Gastrocnemius medialis (tissue), 4 donors: ENCODE measurements around the gene UGT1A3. TPM values are rescaled to one million over a fixed set of nuclear protein-coding genes. Genes with fewer than 3 reads are reported as not detected.

Source experiments
- ATAC-seq, 2 donors: fragments of 150-250 bp; one replicate each; pipeline ENCODE4 v1.9.1; 2016
- DNase-seq, 2 donors: peaks; one replicate each; pipeline ENCODE4 v3.0.0-alpha.2; 2019
- H3K27ac ChIP-seq, 4 donors: fragments of 200-600 bp; sonication (generic); 1 replicate in 1 of 4; 2 replicates in 3 of 4; pipeline ENCODE4 v1.5.1; 2016 to 2018; ENCODE audit warnings: mild to moderate bottlenecking in 2 of 4, moderate library complexity in 1 of 4
- H3K27me3 ChIP-seq, 3 donors: fragments of 200-600 bp; sonication (generic) in 2 of 3; 1 replicate in 1 of 3; 2 replicates in 2 of 3; pipeline versions ENCODE4 v1.5.1 to v1.6.0; 2016 to 2019; ENCODE audit warnings: mild to moderate bottlenecking in 1 of 3, moderate library complexity in 1 of 3
- H3K36me3 ChIP-seq, 2 donors: fragments of 200-600 bp; sonication (generic) in 1 of 2; one replicate each; pipeline ENCODE4 v1.5.1; 2017 to 2018
- H3K4me1 ChIP-seq, 2 donors: fragments of 200-600 bp; sonication (generic) in 1 of 2; one replicate each; pipeline ENCODE4 v1.5.1; 2016 to 2017; ENCODE audit warnings: mild to moderate bottlenecking in 2 of 2
- H3K4me3 ChIP-seq, 4 donors: fragments of 200-600 bp; sonication (generic) in 3 of 4; 1 replicate in 1 of 4; 2 replicates in 3 of 4; pipeline ENCODE4 v1.5.1; 2016 to 2019; ENCODE audit warnings: mild to moderate bottlenecking in 2 of 4
- H3K9me3 ChIP-seq, 3 donors: fragments of 200-600 bp; sonication (generic) in 2 of 3; 1 replicate in 1 of 3; 2 replicates in 2 of 3; pipeline ENCODE4 v1.5.1; 2016 to 2019
- POLR2A ChIP-seq, 2 donors: fragments of 450-650 bp; IDR thresholded peaks; one replicate each; pipeline ENCODE4 v1.6.1; 2017; ENCODE audit warnings: antibody characterized with exemption in 2 of 2, mild to moderate bottlenecking in 2 of 2, moderate library complexity in 2 of 2
- in situ Hi-C, 4 donors: fragments of 200-750 bp; cut with MboI; loops; one replicate each; pipeline versions ENCODE4 v1.15.0 to v1.8.0; 2017; ENCODE audit warnings: low sequenced_read_pairs in 4 of 4
- intact Hi-C: fragments of 100-400 bp; cut with DNase I; formaldehyde crosslinking; loops from one replicate; pipeline ENCODE4 v1.15.1; 2023; ENCODE audit warnings: low total_unique reads
- total RNA-seq, 4 donors: library from RNA; depleted of rRNA; stranded (reverse); fragments of >200 nt; gene quantifications; one replicate each; pipeline versions ENCODE4 v1.1.0 to v1.2.3, GENCODE V29; 2016
- TF ChIP-seq, protein P1 (sequence below), 5 experiments: fragments of 450-650 bp in 3 of 5; fragments of 200-600 bp in 2 of 5; sonication (generic) in 2 of 5; IDR thresholded peaks in 4 of 5; conservative IDR thresholded peaks in 1 of 5; 1 replicate in 4 of 5; 2 replicates in 1 of 5; pipeline ENCODE4 v1.5.1; 2016 to 2019; ENCODE audit warnings: antibody characterized with exemption in 5 of 5, mild to moderate bottlenecking in 3 of 5, moderate library complexity in 3 of 5

UGT1A3 gene
- total RNA-seq, 4 donors from 2014 or later: 0.16 TPM; not detected in 3

DNA sequence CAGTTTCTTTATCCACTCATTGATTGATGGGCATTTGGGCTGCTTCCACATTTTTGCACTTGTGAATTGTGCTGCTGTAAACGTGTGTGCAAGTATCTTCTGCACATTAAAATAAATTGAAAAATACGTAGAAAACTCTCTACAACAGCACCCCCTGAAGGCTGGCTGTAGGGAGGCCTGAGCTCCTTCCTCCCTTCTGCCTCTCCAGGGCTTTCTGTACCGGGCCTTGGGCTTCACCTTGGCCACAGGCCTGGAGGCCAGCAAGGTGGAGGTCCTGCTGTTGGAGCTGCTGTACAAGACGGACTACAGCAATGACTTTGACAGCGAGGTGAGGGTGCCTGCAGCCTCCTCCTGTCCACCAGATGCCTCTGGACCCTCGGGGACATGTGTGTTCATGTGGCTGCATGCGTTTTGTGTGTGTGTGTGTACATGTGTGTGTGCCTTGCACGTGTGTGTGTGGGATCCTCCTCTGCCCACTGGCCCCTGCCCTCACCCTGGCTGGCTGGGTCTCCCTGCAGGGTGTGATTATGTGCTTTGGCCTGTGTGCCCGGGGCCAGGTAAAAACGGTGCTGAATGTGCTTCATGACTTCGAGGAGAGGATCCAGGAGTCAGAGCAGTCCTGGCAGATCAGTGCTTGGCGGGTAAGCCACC lies 78.5 kb downstream of the UGT1A3 start:
- Histone ChIP-seq H3K9me3 (no peaks in the 10 kb centered on the region), H3K4me3 (no peak overlapping the region), H3K36me3 (no peaks in the 10 kb centered on the region), H3K27me3 (no peaks in the 10 kb centered on the region), H3K27ac (no peak overlapping the region), H3K4me1 (no peaks in the 10 kb centered on the region)
- ATAC-seq: no peak
- intact Hi-C loops (no loop called here), in situ Hi-C loops (no loop called here)
- TF ChIP-seq POLR2A (IDR thresholded peaks at IDR 0.05): no peak
- TF ChIP-seq, protein P1, sequence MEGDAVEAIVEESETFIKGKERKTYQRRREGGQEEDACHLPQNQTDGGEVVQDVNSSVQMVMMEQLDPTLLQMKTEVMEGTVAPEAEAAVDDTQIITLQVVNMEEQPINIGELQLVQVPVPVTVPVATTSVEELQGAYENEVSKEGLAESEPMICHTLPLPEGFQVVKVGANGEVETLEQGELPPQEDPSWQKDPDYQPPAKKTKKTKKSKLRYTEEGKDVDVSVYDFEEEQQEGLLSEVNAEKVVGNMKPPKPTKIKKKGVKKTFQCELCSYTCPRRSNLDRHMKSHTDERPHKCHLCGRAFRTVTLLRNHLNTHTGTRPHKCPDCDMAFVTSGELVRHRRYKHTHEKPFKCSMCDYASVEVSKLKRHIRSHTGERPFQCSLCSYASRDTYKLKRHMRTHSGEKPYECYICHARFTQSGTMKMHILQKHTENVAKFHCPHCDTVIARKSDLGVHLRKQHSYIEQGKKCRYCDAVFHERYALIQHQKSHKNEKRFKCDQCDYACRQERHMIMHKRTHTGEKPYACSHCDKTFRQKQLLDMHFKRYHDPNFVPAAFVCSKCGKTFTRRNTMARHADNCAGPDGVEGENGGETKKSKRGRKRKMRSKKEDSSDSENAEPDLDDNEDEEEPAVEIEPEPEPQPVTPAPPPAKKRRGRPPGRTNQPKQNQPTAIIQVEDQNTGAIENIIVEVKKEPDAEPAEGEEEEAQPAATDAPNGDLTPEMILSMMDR (IDR thresholded peaks at IDR 0.05 in 4 of 5, conservative IDR thresholded peaks at IDR 0.05 in 1 of 5): no peak
- no peak for DNase-seq

DNA sequence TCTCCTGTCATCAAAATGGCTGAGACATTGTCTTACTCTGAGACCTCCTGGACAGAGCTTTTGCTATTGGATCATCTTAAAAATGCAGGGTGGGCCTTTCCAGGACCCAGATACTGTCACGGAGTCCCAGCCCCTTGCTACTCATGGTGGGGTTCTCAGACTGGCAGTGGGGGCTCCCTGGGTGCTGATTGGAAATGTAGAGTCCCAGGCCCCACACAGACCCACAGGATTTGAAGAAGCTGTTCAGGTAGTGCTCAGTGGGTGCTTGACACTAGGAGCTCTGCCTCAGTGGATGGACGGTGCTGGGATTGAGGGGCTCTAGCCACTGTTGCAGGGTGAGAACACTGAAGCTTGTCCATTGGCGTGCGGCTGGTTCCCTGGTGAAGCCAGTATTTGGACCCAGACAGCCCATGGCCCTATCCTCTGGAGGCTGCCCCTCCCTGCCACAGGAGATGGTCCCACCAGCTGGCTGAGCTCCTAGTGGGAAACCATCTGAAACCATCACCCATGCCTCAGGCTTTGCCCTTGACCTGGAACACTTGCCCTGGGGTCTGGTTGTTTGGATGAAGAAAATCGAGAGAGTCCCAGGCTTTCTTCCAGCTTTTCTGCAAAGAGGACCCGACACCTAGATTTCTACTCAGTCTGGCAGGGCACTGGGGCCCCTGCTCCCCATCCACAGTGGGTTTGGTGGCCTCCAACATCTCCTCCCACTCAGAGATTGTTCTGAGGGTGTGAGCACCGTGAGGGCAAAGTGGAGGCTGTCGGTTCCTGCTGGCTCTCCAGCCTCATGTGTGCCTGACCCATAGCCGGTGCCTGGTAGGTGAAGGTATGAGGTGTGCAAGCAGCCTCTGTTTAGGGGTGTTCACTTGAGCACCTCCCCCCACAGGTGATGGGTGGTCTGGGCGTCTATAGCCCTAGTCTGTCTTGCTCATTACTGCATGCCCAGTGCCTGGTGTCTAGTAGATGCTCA lies 79.4 kb downstream of the UGT1A3 start:
- Histone ChIP-seq H3K36me3 (no peaks in the 10 kb centered on the region), H3K27ac (no peak overlapping the region), H3K27me3 (no peaks in the 10 kb centered on the region), H3K9me3 (no peaks in the 10 kb centered on the region), H3K4me3 (no peak overlapping the region), H3K4me1 (no peaks in the 10 kb centered on the region)
- DNase-seq (no peak), ATAC-seq (no peak)
- in situ Hi-C loops (no loop called here), intact Hi-C loops (no loop called here)
- TF ChIP-seq POLR2A (IDR thresholded peaks at IDR 0.05): no peak
- TF ChIP-seq, protein P1 (IDR thresholded peaks at IDR 0.05 in 4 of 5, conservative IDR thresholded peaks at IDR 0.05 in 1 of 5): no peak

DNA sequence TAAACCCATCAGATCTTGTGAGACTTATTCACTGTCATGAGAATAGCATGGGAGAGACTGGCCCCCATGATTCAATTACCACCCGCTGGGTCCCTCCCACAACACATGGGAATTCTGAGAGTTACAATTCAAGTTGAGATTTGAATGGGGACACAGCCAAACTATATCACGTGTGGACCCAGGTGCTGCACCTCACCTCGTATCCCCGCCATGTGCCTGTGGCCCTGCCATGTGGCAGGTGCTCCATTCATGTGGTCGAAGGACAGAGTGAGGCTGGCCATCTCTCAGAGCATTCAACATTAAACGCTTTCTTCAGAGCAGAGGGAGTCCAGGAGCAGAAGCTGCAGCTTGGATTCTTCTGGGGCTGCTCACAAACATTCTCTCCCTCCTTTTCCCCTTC lies 81.5 kb downstream of the UGT1A3 start:
- no peak overlapping the region for H3K4me3 ChIP-seq
- no peaks in the 10 kb centered on the region for H3K9me3 ChIP-seq
- ATAC-seq (no peak), DNase-seq (no peak)
- no peaks in the 10 kb centered on the region for H3K36me3 ChIP-seq
- H3K4me1 ChIP-seq: no peaks in the 10 kb centered on the region
- in situ Hi-C loops: no loop called here
- H3K27ac ChIP-seq: no peak overlapping the region
- intact Hi-C loops: no loop called here
- TF ChIP-seq, protein P1 (IDR thresholded peaks at IDR 0.05 in 4 of 5, conservative IDR thresholded peaks at IDR 0.05 in 1 of 5): no peak
- no peak for TF ChIP-seq POLR2A (IDR thresholded peaks at IDR 0.05)
- no peaks in the 10 kb centered on the region for H3K27me3 ChIP-seq

GRCh38 chr2:233811087-233811486 lies 82.2 kb downstream of the UGT1A3 start:
- Histone ChIP-seq H3K4me3 (no peak overlapping the region), H3K4me1 (no peaks in the 10 kb centered on the region), H3K9me3 (no peaks in the 10 kb centered on the region), H3K36me3 (no peaks in the 10 kb centered on the region), H3K27me3 (no peaks in the 10 kb centered on the region), H3K27ac (no peak overlapping the region)
- intact Hi-C loops (no loop called here), in situ Hi-C loops (no loop called here)
- ATAC-seq (no peak), DNase-seq (no peak)
- TF ChIP-seq, protein P1 (IDR thresholded peaks at IDR 0.05 in 4 of 5, conservative IDR thresholded peaks at IDR 0.05 in 1 of 5): no peak
- no peak for TF ChIP-seq POLR2A (IDR thresholded peaks at IDR 0.05)
